Stomach smooth muscle (tissue), 2 donors: Measurements from ENCODE around the gene PSMB1.

ENCODE experiments used
- H3K27ac ChIP-seq: one replicate; pipeline ENCODE4 v1.7.0; 2013; ENCODE audit warnings: mild to moderate bottlenecking, low read length, inconsistent platforms
- H3K27me3 ChIP-seq, 2 donors: one replicate each; pipeline ENCODE4 v1.7.0; 2013; ENCODE audit warnings: low read length in 2 of 2; ENCODE audit not compliant: insufficient read depth in 2 of 2, control insufficient read depth in 1 of 2
- H3K36me3 ChIP-seq, 2 donors: one replicate each; pipeline ENCODE4 v1.7.0; 2013; ENCODE audit warnings: low read length in 2 of 2; ENCODE audit not compliant: control insufficient read depth in 2 of 2, insufficient read depth in 2 of 2
- H3K4me1 ChIP-seq: one replicate; pipeline ENCODE4 v1.7.0; 2013; ENCODE audit warnings: low read length; ENCODE audit not compliant: control insufficient read depth, insufficient read depth
- H3K4me3 ChIP-seq, 2 donors: one replicate each; pipeline ENCODE4 v1.7.0; 2013; ENCODE audit warnings: low read length in 2 of 2
- H3K9ac ChIP-seq, 2 donors: one replicate each; pipeline ENCODE4 v1.7.0; 2013; ENCODE audit warnings: low read length in 2 of 2, mild to moderate bottlenecking in 1 of 2
- H3K9me3 ChIP-seq, 2 donors: one replicate each; pipeline ENCODE4 v1.7.0; 2013; ENCODE audit warnings: low read length in 2 of 2; ENCODE audit not compliant: control insufficient read depth in 2 of 2
- donor health status: healthy.
- donor health status: Pancreatic carcinoma.

The PSMB1 gene

GRCh38 chr6:170552765-170553533, at the start of gene PSMB1:
TSS of gene PSMB1 (minus strand) at chr6:170553307. CDS start at chr6:170553242, 65 bp downstream.
- Histone ChIP-seq H3K4me3 (peak within 1 kb of the TSS; percentile 95 to 96), H3K9ac (peak within 1 kb of the TSS; percentile 85 to 96), H3K27me3 (no peaks in the 10 kb centered on the region), H3K9me3 (no peaks in the 10 kb centered on the region), H3K4me1 (peaks cover 21% of the 10 kb centered on the region), H3K36me3 (peaks cover 2 to 15% of the 10 kb centered on the region in 2 donors), H3K27ac (peak within 1 kb of the TSS; percentile 92)

GRCh38 chr6:170597278-170597677, 44.2 kb upstream of the PSMB1 start:
- no peak overlapping the region for H3K27ac ChIP-seq
- no peaks in the 10 kb centered on the region for H3K4me1 ChIP-seq
- peaks cover 0 to 2% of the 10 kb centered on the region in 2 donors for H3K27me3 ChIP-seq
- no peak overlapping the region for H3K4me3 ChIP-seq
- H3K9me3 ChIP-seq, result no peaks in the 10 kb centered on the region
- no peaks in the 10 kb centered on the region for H3K36me3 ChIP-seq
- H3K9ac ChIP-seq, result no peak overlapping the region

GRCh38 chr6:170596426-170596825, 43.3 kb upstream of the PSMB1 start:
- H3K27me3 ChIP-seq, result peaks cover 0 to 2% of the 10 kb centered on the region in 2 donors
- H3K4me1 ChIP-seq, result no peaks in the 10 kb centered on the region
- no peak overlapping the region for H3K4me3 ChIP-seq
- no peaks in the 10 kb centered on the region for H3K36me3 ChIP-seq
- H3K27ac ChIP-seq, result no peak overlapping the region
- H3K9ac ChIP-seq, result no peak overlapping the region
- no peaks in the 10 kb centered on the region for H3K9me3 ChIP-seq

GRCh38 chr6:170590725-170591124, 37.6 kb upstream of the PSMB1 start:
- Histone ChIP-seq H3K4me3 (no peak overlapping the region), H3K9ac (no peak overlapping the region), H3K27me3 (no peaks in the 10 kb centered on the region), H3K4me1 (no peaks in the 10 kb centered on the region), H3K36me3 (no peaks in the 10 kb centered on the region), H3K9me3 (no peaks in the 10 kb centered on the region), H3K27ac (no peak overlapping the region)

GRCh38 chr6:170584954-170585498, 31.9 kb upstream of the PSMB1 start:
- Histone ChIP-seq H3K36me3 (peaks cover 12 to 15% of the 10 kb centered on the region in 2 donors), H3K4me1 (peaks cover 13% of the 10 kb centered on the region), H3K9me3 (no peaks in the 10 kb centered on the region), H3K9ac (peak overlapping the region; percentile 88), H3K4me3 (peak overlapping the region; percentile 61 to 96), H3K27me3 (no peaks in the 10 kb centered on the region), H3K27ac (peak overlapping the region; percentile 86)

- H3K9ac ChIP-seq, result peak within 1 kb of the TSS; percentile 88
- peaks cover 13% of the 10 kb centered on the region for H3K4me1 ChIP-seq
- H3K27me3 ChIP-seq, result no peaks in the 10 kb centered on the region
- peaks cover 12 to 15% of the 10 kb centered on the region in 2 donors for H3K36me3 ChIP-seq
- H3K27ac ChIP-seq, result peak within 1 kb of the TSS; percentile 86
- no peaks in the 10 kb centered on the region for H3K9me3 ChIP-seq
- peak within 1 kb of the TSS; percentile 61 to 96 for H3K4me3 ChIP-seq
These were observed 31.3 kb upstream of the PSMB1 start, which contains the start of gene PDCD2 for GRCh38 chr6:170584181-170584953. TSS of gene PDCD2 (minus strand) at chr6:170584637. CDS start at chr6:170584581, 56 bp downstream.

GRCh38 chr6:170583756-170584180, 30.7 kb upstream of the PSMB1 start:
- peak overlapping the region; percentile 88 for H3K9ac ChIP-seq
- peaks cover 16 to 18% of the 10 kb centered on the region in 2 donors for H3K36me3 ChIP-seq
- H3K27me3 ChIP-seq, result no peaks in the 10 kb centered on the region
- no peaks in the 10 kb centered on the region for H3K9me3 ChIP-seq
- H3K27ac ChIP-seq, result peak overlapping the region; percentile 86
- peaks cover 13% of the 10 kb centered on the region for H3K4me1 ChIP-seq
- peak overlapping the region; percentile 61 to 96 for H3K4me3 ChIP-seq

- H3K27ac ChIP-seq, result no peak overlapping the region
- H3K9ac ChIP-seq, result no peak overlapping the region
- H3K4me3 ChIP-seq, result no peak overlapping the region
- H3K9me3 ChIP-seq, result no peaks in the 10 kb centered on the region
- H3K4me1 ChIP-seq, result peaks cover 6% of the 10 kb centered on the region
- no peaks in the 10 kb centered on the region for H3K27me3 ChIP-seq
- H3K36me3 ChIP-seq, result peaks cover 29 to 53% of the 10 kb centered on the region in 2 donors
These were observed 25.8 kb upstream of the PSMB1 start for GRCh38 chr6:170578909-170579308.

- Histone ChIP-seq H3K27me3 (no peaks in the 10 kb centered on the region), H3K4me3 (no peak overlapping the region), H3K9me3 (no peaks in the 10 kb centered on the region), H3K36me3 (peaks cover 39 to 63% of the 10 kb centered on the region in 2 donors), H3K4me1 (no peaks in the 10 kb centered on the region), H3K27ac (no peak overlapping the region), H3K9ac (no peak overlapping the region)
These were observed 22.1 kb upstream of the PSMB1 start for GRCh38 chr6:170575250-170575649.

GRCh38 chr6:170572704-170573466, 19.8 kb upstream of the PSMB1 start:
- H3K4me3 ChIP-seq, result no peak overlapping the region
- no peaks in the 10 kb centered on the region for H3K27me3 ChIP-seq
- no peaks in the 10 kb centered on the region for H3K4me1 ChIP-seq
- H3K27ac ChIP-seq, result no peak overlapping the region
- H3K9me3 ChIP-seq, result no peaks in the 10 kb centered on the region
- H3K9ac ChIP-seq, result no peak overlapping the region
- peaks cover 48 to 62% of the 10 kb centered on the region in 2 donors for H3K36me3 ChIP-seq
